Mesenchymal stem cell (in vitro differentiated cells and primary cell): ENCODE results near the gene HARBI1.

Experiments used
- DNase-seq: peaks from one replicate; pipeline ENCODE4 v3.0.0-alpha.2; 2013
- H2AFZ ChIP-seq: one replicate; pipeline ENCODE4 v1.6.1; 2013; ENCODE audit warnings: low read depth, mild to moderate bottlenecking, control low read depth, inconsistent platforms, low read length, moderate library complexity
- H2AK5ac ChIP-seq: 2 replicates; pipeline ENCODE4 v1.6.1; 2013; ENCODE audit warnings: low read length, moderate library complexity, mild to moderate bottlenecking, inconsistent platforms; ENCODE audit not compliant: severe bottlenecking
- H2BK120ac ChIP-seq: one replicate; pipeline ENCODE4 v1.6.1; 2013; ENCODE audit warnings: low read depth, mild to moderate bottlenecking, inconsistent platforms, low read length, moderate library complexity
- H2BK12ac ChIP-seq, 2 experiments: one replicate each; pipeline ENCODE4 v1.6.1; 2013; ENCODE audit warnings: inconsistent platforms in 2 of 2, low read length in 2 of 2, mild to moderate bottlenecking in 2 of 2, moderate library complexity in 2 of 2, control low read depth in 1 of 2
- H2BK15ac ChIP-seq: one replicate; pipeline ENCODE4 v1.6.1; 2013; ENCODE audit warnings: mild to moderate bottlenecking, low read depth, inconsistent platforms; ENCODE audit not compliant: poor library complexity, severe bottlenecking
- H2BK5ac ChIP-seq: 2 replicates; pipeline ENCODE4 v1.6.1; 2013; ENCODE audit warnings: low read depth, mild to moderate bottlenecking, low read length, control low read depth, inconsistent platforms; ENCODE audit not compliant: poor library complexity, severe bottlenecking
- H3K14ac ChIP-seq, 2 experiments: one replicate each; pipeline ENCODE4 v1.6.1; 2013; ENCODE audit warnings: inconsistent platforms in 2 of 2, low read length in 2 of 2, control low read depth in 1 of 2, mild to moderate bottlenecking in 1 of 2, moderate library complexity in 1 of 2
- H3K18ac ChIP-seq, 2 experiments: one replicate each; pipeline ENCODE4 v1.6.1; 2013; ENCODE audit warnings: inconsistent platforms in 2 of 2, low read length in 2 of 2, control low read depth in 1 of 2, low read depth in 1 of 2, mild to moderate bottlenecking in 1 of 2
- H3K23ac ChIP-seq, 2 experiments: one replicate each; pipeline ENCODE4 v1.6.1; 2013; ENCODE audit warnings: inconsistent platforms in 2 of 2, low read length in 2 of 2, mild to moderate bottlenecking in 2 of 2, moderate library complexity in 2 of 2, control low read depth in 1 of 2
- H3K27ac ChIP-seq: 2 replicates; pipeline ENCODE4 v1.5.1; 2013; ENCODE audit warnings: mild to moderate bottlenecking, moderate library complexity, low read length, control low read depth, inconsistent platforms; ENCODE audit not compliant: poor library complexity, severe bottlenecking
- H3K27me3 ChIP-seq, 2 experiments: 2 replicates each; pipeline versions ENCODE4 v1.6.1 to v1.7.0; 2013; ENCODE audit warnings: low read length in 2 of 2, mild to moderate bottlenecking in 2 of 2, moderate library complexity in 2 of 2, control low read depth in 1 of 2, inconsistent platforms in 1 of 2; ENCODE audit not compliant: control insufficient read depth in 1 of 2, insufficient read depth in 1 of 2
- H3K36me3 ChIP-seq, 2 experiments: 2 replicates each; pipeline versions ENCODE4 v1.6.1 to v1.7.0; 2013; ENCODE audit warnings: low read length in 2 of 2, control low read depth in 1 of 2, inconsistent platforms in 1 of 2, low read depth in 1 of 2, mild to moderate bottlenecking in 1 of 2; ENCODE audit not compliant: insufficient read depth in 2 of 2, control insufficient read depth in 1 of 2
- H3K4ac ChIP-seq, 2 experiments: one replicate each; pipeline ENCODE4 v1.6.1; 2013; ENCODE audit warnings: inconsistent platforms in 2 of 2, low read length in 2 of 2, mild to moderate bottlenecking in 2 of 2, moderate library complexity in 2 of 2, control low read depth in 1 of 2, low read depth in 1 of 2
- H3K4me1 ChIP-seq: 2 replicates; pipeline ENCODE4 v1.6.1; 2013; ENCODE audit warnings: low read depth, low read length, control low read depth; ENCODE audit not compliant: control insufficient read depth, insufficient read depth
- H3K4me2 ChIP-seq: 2 replicates; pipeline ENCODE4 v1.6.1; 2013; ENCODE audit warnings: low read length, mild to moderate bottlenecking, inconsistent platforms; ENCODE audit not compliant: poor library complexity, severe bottlenecking
- H3K4me3 ChIP-seq, 2 experiments: 2 replicates each; pipeline versions ENCODE4 v1.5.1 to v1.7.0; 2013; ENCODE audit warnings: low read length in 2 of 2, mild to moderate bottlenecking in 2 of 2, control low read depth in 1 of 2, low read depth in 1 of 2; ENCODE audit not compliant: insufficient read depth in 1 of 2
- H3K79me1 ChIP-seq: replicated peaks from 2 replicates; pipeline ENCODE4 v1.6.1; 2013; ENCODE audit warnings: mild to moderate bottlenecking, control low read depth, low read length, inconsistent platforms; ENCODE audit not compliant: poor library complexity, severe bottlenecking
- H3K9ac ChIP-seq: 2 replicates; pipeline ENCODE4 v1.7.0; 2013; ENCODE audit warnings: mild to moderate bottlenecking, low read length, moderate library complexity
- H3K9me3 ChIP-seq: 2 replicates; pipeline ENCODE4 v1.7.0; 2013; ENCODE audit warnings: mild to moderate bottlenecking, low read length; ENCODE audit not compliant: control insufficient read depth
- H4K8ac ChIP-seq: one replicate; pipeline ENCODE4 v1.6.1; 2013; ENCODE audit warnings: inconsistent platforms, mild to moderate bottlenecking, low read length, moderate library complexity
- H4K91ac ChIP-seq: one replicate; pipeline ENCODE4 v1.6.1; 2013; ENCODE audit warnings: mild to moderate bottlenecking, low read length, inconsistent platforms
- WGBS: methylation state at CpG from one replicate; pipeline ENCODE4 v1.1.7; 2013; ENCODE audit warnings: mixed read lengths; 5-methylcytosine and 5-hydroxymethylcytosine counted together

The HARBI1 gene

DNA sequence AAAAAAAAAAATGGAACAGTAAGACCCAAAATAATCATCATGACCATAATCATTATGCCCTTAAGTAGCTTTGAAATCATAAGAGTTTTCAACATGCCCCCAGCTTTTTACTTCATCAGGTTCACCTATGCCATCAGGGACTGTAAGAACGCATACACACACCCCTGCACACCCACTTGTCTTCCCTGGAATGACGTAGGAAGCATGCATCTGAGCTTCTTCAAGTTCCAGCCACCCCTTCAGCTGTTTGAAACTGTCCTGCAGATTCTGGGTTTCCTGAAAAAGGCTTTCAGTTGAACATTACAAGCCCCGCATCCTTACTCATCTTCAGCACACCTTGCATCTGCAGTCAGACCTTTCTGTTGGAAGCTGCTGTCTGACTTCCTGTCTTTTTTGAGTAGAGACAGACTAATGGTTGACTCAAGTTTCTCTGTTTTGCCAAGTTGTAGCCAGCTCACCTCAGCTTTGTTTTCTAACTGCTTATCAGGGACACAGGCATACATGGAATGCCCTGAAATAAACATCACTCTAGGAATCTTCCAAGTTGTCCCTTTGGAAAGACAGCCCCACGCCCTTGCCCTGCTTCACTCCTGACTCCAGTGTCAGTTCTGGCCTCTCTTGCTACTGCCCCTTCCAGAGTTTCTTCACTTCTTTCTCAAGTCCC, 46.4 kb upstream of the HARBI1 start:
- DNase-seq: no peak
- no peak overlapping the region for H2AFZ ChIP-seq
- H3K14ac ChIP-seq: no peak overlapping the region
- no peak overlapping the region for H2BK5ac ChIP-seq
- no peak overlapping the region for H4K8ac ChIP-seq
- H3K23ac ChIP-seq: no peak overlapping the region
- H3K4me3 ChIP-seq: no peak overlapping the region
- H3K9ac ChIP-seq: no peak overlapping the region
- H3K4me1 ChIP-seq: peaks cover 3% of the 10 kb centered on the region
- H2BK15ac ChIP-seq: no peak overlapping the region
- no peak overlapping the region for H2BK120ac ChIP-seq
- H4K91ac ChIP-seq: no peak overlapping the region
- H3K36me3 ChIP-seq: peaks cover 58 to 76% of the 10 kb centered on the region in 2 experiments
- 97% methylated on average over 4 of the region's 4 CpGs for WGBS
- H2BK12ac ChIP-seq: no peak overlapping the region
- no peaks in the 10 kb centered on the region for H3K27me3 ChIP-seq
- H3K4me2 ChIP-seq: no peak overlapping the region
- H3K4ac ChIP-seq: no peak overlapping the region
- H3K18ac ChIP-seq: no peak overlapping the region
- peaks cover 5% of the 10 kb centered on the region for H3K79me1 ChIP-seq
- no peak overlapping the region for H2AK5ac ChIP-seq
- H3K27ac ChIP-seq: no peak overlapping the region
- no peaks in the 10 kb centered on the region for H3K9me3 ChIP-seq

DNA sequence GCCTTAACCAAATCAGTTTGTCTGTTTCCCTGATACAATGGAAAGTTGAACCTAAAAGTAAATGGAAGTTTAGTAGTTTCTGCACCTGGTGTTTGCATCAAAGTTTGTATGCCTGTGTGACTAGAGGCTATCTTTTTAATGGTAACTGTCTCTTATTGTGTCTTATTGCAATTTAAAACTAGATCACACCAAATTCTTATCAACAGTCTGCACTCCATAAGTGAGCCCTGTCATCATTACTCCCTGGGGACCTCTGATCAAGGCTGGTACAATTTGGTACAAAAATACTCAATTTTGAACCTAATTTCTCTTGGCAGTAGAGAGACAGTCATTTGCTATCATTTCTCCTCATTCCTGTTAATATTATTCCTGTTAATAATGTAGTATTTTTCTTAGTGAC, 45.3 kb upstream of the HARBI1 start:
- H2BK120ac ChIP-seq: no peak overlapping the region

DNA sequence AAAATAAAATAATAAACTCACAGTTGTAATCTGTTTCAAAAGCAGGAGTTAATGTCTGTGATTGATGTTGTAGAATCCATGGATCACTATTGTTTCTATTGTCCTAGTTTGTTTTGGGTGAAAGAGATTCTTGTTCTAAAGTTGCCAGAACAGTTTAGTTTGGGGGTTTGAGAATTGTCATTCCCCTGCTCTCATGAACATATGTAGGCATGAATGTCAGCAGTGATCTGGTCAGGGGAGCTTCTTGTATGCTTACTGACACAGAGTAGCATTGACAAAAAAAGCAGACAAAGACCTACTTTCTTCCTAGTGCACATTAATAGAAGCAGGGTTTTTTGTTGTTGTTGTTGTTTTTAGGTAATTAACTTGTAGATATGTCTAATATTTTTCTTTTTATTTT, 44.8 kb upstream of the HARBI1 start:
- peaks cover 5% of the 10 kb centered on the region for H3K79me1 ChIP-seq
- H3K4me1 ChIP-seq: peaks cover 5% of the 10 kb centered on the region

More for the DNA sequence above, 45.3 kb upstream of the HARBI1 start:
- no peak overlapping the region for H3K9ac ChIP-seq
- H3K27ac ChIP-seq: no peak overlapping the region
- H3K79me1 ChIP-seq: peaks cover 5% of the 10 kb centered on the region
- no peak overlapping the region for H3K4me2 ChIP-seq
- H2BK15ac ChIP-seq: no peak overlapping the region
- no peak overlapping the region for H3K23ac ChIP-seq
- no peaks in the 10 kb centered on the region for H3K27me3 ChIP-seq
- no peak overlapping the region for H2BK12ac ChIP-seq
- no peak overlapping the region for H2BK5ac ChIP-seq
- no peak overlapping the region for H3K18ac ChIP-seq
- no peaks in the 10 kb centered on the region for H3K9me3 ChIP-seq
- H3K36me3 ChIP-seq: peaks cover 52 to 74% of the 10 kb centered on the region in 2 experiments
- H2AFZ ChIP-seq: no peak overlapping the region
- H4K91ac ChIP-seq: no peak overlapping the region
- peaks cover 5% of the 10 kb centered on the region for H3K4me1 ChIP-seq
- no peak overlapping the region for H3K4me3 ChIP-seq
- DNase-seq: no peak
- H3K14ac ChIP-seq: no peak overlapping the region
- no peak overlapping the region for H2AK5ac ChIP-seq
- no peak overlapping the region for H4K8ac ChIP-seq
- no peak overlapping the region for H3K4ac ChIP-seq

DNA sequence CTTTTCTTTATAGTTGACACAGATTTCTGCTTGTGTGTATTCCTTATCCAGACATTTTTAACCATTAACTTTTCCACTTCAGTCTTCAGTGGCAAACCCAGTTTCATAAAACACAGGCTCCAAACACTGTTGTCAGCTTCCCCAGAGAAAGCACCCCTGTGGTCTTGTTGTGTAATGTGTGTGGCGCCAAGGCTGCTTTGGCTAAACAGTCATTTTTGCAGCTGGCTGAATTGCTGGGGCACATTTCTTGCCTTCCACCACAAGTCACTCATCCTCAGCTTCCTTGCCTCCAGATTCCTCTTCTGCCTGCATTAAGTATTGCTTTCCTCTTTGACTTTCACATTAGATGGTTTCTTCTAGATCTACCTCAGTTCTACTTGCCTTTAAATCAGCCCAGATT, 42.9 kb upstream of the HARBI1 start:
- H3K27ac ChIP-seq: peak overlapping the region; percentile 74
- no peak overlapping the region for H4K91ac ChIP-seq

More for the DNA sequence above, 44.8 kb upstream of the HARBI1 start:
- no peak overlapping the region for H3K4ac ChIP-seq
- no peak overlapping the region for H4K8ac ChIP-seq
- H3K14ac ChIP-seq: no peak overlapping the region
- H3K9me3 ChIP-seq: no peaks in the 10 kb centered on the region
- no peak overlapping the region for H2BK5ac ChIP-seq
- H3K4me3 ChIP-seq: no peak overlapping the region
- H3K4me2 ChIP-seq: no peak overlapping the region
- no peak for DNase-seq
- no peak overlapping the region for H2AK5ac ChIP-seq
- no peak overlapping the region for H3K23ac ChIP-seq
- H4K91ac ChIP-seq: no peak overlapping the region
- no peak overlapping the region for H2BK120ac ChIP-seq
- no peak overlapping the region for H2BK12ac ChIP-seq
- H3K27me3 ChIP-seq: no peaks in the 10 kb centered on the region
- no peak overlapping the region for H3K9ac ChIP-seq
- H3K36me3 ChIP-seq: peaks cover 49 to 75% of the 10 kb centered on the region in 2 experiments
- H3K27ac ChIP-seq: no peak overlapping the region
- no peak overlapping the region for H2BK15ac ChIP-seq
- H3K18ac ChIP-seq: no peak overlapping the region
- no peak overlapping the region for H2AFZ ChIP-seq

More for the DNA sequence above, 42.9 kb upstream of the HARBI1 start:
- peak overlapping the region; percentile 13 for H3K9ac ChIP-seq
- H4K8ac ChIP-seq: no peak overlapping the region
- H3K27me3 ChIP-seq: no peaks in the 10 kb centered on the region
- no peak overlapping the region for H3K18ac ChIP-seq
- no peak overlapping the region for H2AFZ ChIP-seq
- no peaks in the 10 kb centered on the region for H3K9me3 ChIP-seq
- no peak overlapping the region for H3K14ac ChIP-seq
- no peak overlapping the region for H2BK15ac ChIP-seq
- no peak overlapping the region for H3K4me3 ChIP-seq
- no peak overlapping the region for H2BK5ac ChIP-seq
- no peak overlapping the region for H3K4me2 ChIP-seq
- no peak overlapping the region for H3K4ac ChIP-seq
- H3K36me3 ChIP-seq: peaks cover 44 to 72% of the 10 kb centered on the region in 2 experiments
- WGBS: 100% methylated on average over 1 of the region's 1 CpG
- H2BK120ac ChIP-seq: no peak overlapping the region
- no peak overlapping the region for H2BK12ac ChIP-seq
- H3K23ac ChIP-seq: no peak overlapping the region
- peak; percentile 78 for DNase-seq
- peaks cover 3% of the 10 kb centered on the region for H3K4me1 ChIP-seq
- no peak overlapping the region for H2AK5ac ChIP-seq
- peaks cover 4% of the 10 kb centered on the region for H3K79me1 ChIP-seq
